Measurements from ENCODE around the gene VWF. TPM values are rescaled to one million over a fixed set of nuclear protein-coding genes. Genes with fewer than 3 reads are reported as not detected.
A peak's percentile ranks its signal among the peaks of the same experiment; 100 is the strongest.

Gene VWF
- total and polyA plus RNA-seq, 10 of the 15 experiments (the other 5 are each of a cell fraction or from before 2014, with no cell fraction given): 0.08 to 0.23 TPM; not detected in 8

GRCh38 chr12:6074979-6075585 lies 49.4 kb downstream of the VWF start (continued):
- no peak for TF ChIP-seq ELK1 (IDR thresholded peaks at IDR 0.05; ENCODE audit: low read depth, low read length)

- H3K4me1 ChIP-seq (ENCODE audit: control insufficient read depth, insufficient read depth, low read length): no peaks in the 10 kb centered on the region
- no peaks in the 10 kb centered on the region for H3K36me3 ChIP-seq (ENCODE audit: control insufficient read depth in 2 of 2, insufficient read depth in 2 of 2, low read length in 1 of 2)
- in situ Hi-C loops (cut with MboI) (no loop called here), intact Hi-C loops (cut with micrococcal nuclease; ENCODE audit: unreplicated experiment) (no loop called here)
- H4K20me1 ChIP-seq (ENCODE audit: control insufficient read depth, insufficient read depth): no peaks in the 10 kb centered on the region
- H3K27ac ChIP-seq (ENCODE audit: control insufficient read depth, insufficient read depth): no peak overlapping the region
- no peak overlapping the region for H3K4me2 ChIP-seq (ENCODE audit: control insufficient read depth, insufficient read depth)
- peaks cover 13% of the 10 kb centered on the region in 2 experiments for H3K27me3 ChIP-seq (replicated peaks in 1 of 2; ENCODE audit: control insufficient read depth in 2 of 2, insufficient read depth in 2 of 2, low read length in 1 of 2)
- no peak overlapping the region for H3K4me3 ChIP-seq
- H3K9me3 ChIP-seq (replicated peaks; ENCODE audit: control insufficient read depth, insufficient read depth, low read length): no peaks in the 10 kb centered on the region
- POLR2A ChIA-PET: no interaction called here
- TF ChIP-seq NFIC (IDR thresholded peaks at IDR 0.05; ENCODE audit: low read depth, low read length) (no peak), ZNF274 (IDR thresholded peaks at IDR 0.05; ENCODE audit: insufficient read depth, insufficient read length) (no peak), ZNF384 (IDR thresholded peaks at IDR 0.05; ENCODE audit: borderline replicate concordance, low read depth, low read length) (peak; percentile 55; the same call in 1 of the 2 replicates)
- DNase-seq (ENCODE audit: low read depth, low spot score) (no peak), ATAC-seq (no peak), FAIRE-seq (no peak)
- no peak overlapping the region for H2AFZ ChIP-seq (ENCODE audit: control insufficient read depth, low read depth, low read length)
- SMC1A ChIA-PET (ENCODE audit: uncharacterized antibody, unreplicated experiment): no interaction called here
- no TSS peak for BruUV-seq (replicated peaks)
- CTCF ChIA-PET: no interaction called here
- H3K9ac ChIP-seq (ENCODE audit: control insufficient read depth, insufficient read depth, low read length): no peak overlapping the region
- RAD21 ChIA-PET (ENCODE audit: unreplicated experiment): no interaction called here
- no peaks in the 10 kb centered on the region for H3K79me2 ChIP-seq (ENCODE audit: control insufficient read depth, insufficient read depth, low read length)
- WGBS (ENCODE audit: insufficient coverage, insufficient replicate concordance, low lambda C conversion rate, missing lambda C conversion rate): 0% methylated on average over 4 of the region's 4 CpGs
Measured at GRCh38 chr12:6074427-6074826, 50.0 kb downstream of the VWF start.

- no peak overlapping the region for H3K4me2 ChIP-seq (ENCODE audit: control insufficient read depth, insufficient read depth)
- SMC1A ChIA-PET (ENCODE audit: uncharacterized antibody, unreplicated experiment): no interaction called here
- H3K4me3 ChIP-seq: no peak overlapping the region
- intact Hi-C loops (cut with micrococcal nuclease; ENCODE audit: unreplicated experiment): no loop called here
- no peaks in the 10 kb centered on the region for H3K9me3 ChIP-seq (replicated peaks; ENCODE audit: control insufficient read depth, insufficient read depth, low read length)
- no peaks in the 10 kb centered on the region for H4K20me1 ChIP-seq (ENCODE audit: control insufficient read depth, insufficient read depth)
- ATAC-seq (no peak), DNase-seq (ENCODE audit: low read depth, low spot score) (no peak), FAIRE-seq (no peak)
- H2AFZ ChIP-seq (ENCODE audit: control insufficient read depth, low read depth, low read length): no peak overlapping the region
- CTCF ChIA-PET: no interaction called here
- RAD21 ChIA-PET (ENCODE audit: unreplicated experiment): no interaction called here
- in situ Hi-C loops (cut with MboI): no loop called here
- POLR2A ChIA-PET: no interaction called here
- no peak overlapping the region for H3K9ac ChIP-seq (ENCODE audit: control insufficient read depth, insufficient read depth, low read length)
- no peaks in the 10 kb centered on the region for H3K36me3 ChIP-seq (ENCODE audit: control insufficient read depth in 2 of 2, insufficient read depth in 2 of 2, low read length in 1 of 2)
- no peak for TF ChIP-seq ETV6 (conservative IDR thresholded peaks at IDR 0.05 in 1 of 2, IDR thresholded peaks at IDR 0.05 in 1 of 2; ENCODE audit: borderline replicate concordance in 1 of 2, low read depth in 1 of 2)
- TF ChIP-seq POU2F2 (IDR thresholded peaks at IDR 0.05; ENCODE audit: borderline replicate concordance, low read depth, low read length): no peak
- TF ChIP-seq IRF4 (IDR thresholded peaks at IDR 0.05; ENCODE audit: low read depth, low read length): no peak
- no peak for TF ChIP-seq STAT3 (IDR thresholded peaks at IDR 0.05; ENCODE audit: low read depth, low read length)
- TF ChIP-seq GABPA (IDR thresholded peaks at IDR 0.05; ENCODE audit: low read depth): no peak
- H3K27ac ChIP-seq (ENCODE audit: control insufficient read depth, insufficient read depth): no peak overlapping the region
- no peaks in the 10 kb centered on the region for H3K79me2 ChIP-seq (ENCODE audit: control insufficient read depth, insufficient read depth, low read length)
- no TSS peak for BruUV-seq (replicated peaks)
- H3K4me1 ChIP-seq (ENCODE audit: control insufficient read depth, insufficient read depth, low read length): no peaks in the 10 kb centered on the region
- WGBS (ENCODE audit: insufficient coverage, insufficient replicate concordance, low lambda C conversion rate, missing lambda C conversion rate): 17% methylated on average over 7 of the region's 7 CpGs
- H3K27me3 ChIP-seq (replicated peaks in 1 of 2; ENCODE audit: control insufficient read depth in 2 of 2, insufficient read depth in 2 of 2, low read length in 1 of 2): peaks cover 13% of the 10 kb centered on the region in 2 experiments
Measured at GRCh38 chr12:6073426-6073825, 51.0 kb downstream of the VWF start.
